ENCODE data around the gene VAV2.
"Not testable (repeated sequence)": the region's sequence is repeated elsewhere in the genome, so short reads cannot be mapped to it uniquely, and the experiment has no call there.

The VAV2 gene

GRCh38 chr9:133917375-133917774 is 74.7 kb downstream of the VAV2 start:
- DNase-seq (ENCODE audit: low read depth, low spot score): peak; percentile 30

DNA sequence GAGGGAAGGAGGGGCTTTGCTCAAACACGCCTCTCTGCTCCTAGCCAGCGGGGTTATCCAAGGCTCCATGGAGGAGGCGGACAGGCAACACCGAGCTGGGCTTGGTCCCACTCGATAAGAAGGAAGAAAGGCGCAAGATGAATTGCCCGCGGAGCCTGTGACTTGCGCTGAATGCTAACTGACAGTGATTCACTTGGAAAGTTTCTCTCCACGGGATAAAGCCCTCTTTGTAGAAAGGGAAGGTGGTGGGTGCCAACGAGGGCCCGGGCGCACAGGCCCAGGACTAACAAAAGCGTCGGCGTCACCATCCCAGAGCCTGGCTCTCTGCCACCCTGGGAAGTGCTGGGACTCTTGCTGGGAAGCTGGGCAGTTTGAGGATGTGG is 76.0 kb downstream of the VAV2 start:
- DNase-seq (ENCODE audit: low read depth, low spot score): peak; percentile 94

DNA sequence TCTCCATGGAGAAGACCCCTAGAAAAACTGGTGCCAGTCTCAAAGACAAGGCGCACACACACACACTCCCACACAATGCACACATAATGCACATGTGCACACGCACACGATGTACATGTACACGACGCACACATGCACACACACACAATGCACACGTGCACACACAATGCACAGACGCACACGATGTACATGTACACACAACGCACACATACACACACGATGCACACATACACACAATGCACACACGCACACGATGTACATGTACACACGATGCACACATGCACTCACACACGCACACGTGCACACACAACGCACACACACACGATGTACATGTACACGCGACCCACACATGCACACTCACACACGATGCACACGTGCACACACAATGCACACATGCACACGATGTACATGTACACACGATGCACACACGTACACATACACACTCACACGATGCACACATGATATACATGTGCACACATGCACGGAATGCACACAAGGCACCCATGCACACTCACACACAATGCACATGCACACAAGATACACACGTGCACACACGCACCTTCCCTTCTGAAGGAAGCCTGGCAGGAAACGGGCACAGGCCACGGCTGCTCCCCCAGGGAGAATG is 76.5 kb downstream of the VAV2 start:
- DNase-seq (ENCODE audit: low read depth, low spot score): no peak

DNA sequence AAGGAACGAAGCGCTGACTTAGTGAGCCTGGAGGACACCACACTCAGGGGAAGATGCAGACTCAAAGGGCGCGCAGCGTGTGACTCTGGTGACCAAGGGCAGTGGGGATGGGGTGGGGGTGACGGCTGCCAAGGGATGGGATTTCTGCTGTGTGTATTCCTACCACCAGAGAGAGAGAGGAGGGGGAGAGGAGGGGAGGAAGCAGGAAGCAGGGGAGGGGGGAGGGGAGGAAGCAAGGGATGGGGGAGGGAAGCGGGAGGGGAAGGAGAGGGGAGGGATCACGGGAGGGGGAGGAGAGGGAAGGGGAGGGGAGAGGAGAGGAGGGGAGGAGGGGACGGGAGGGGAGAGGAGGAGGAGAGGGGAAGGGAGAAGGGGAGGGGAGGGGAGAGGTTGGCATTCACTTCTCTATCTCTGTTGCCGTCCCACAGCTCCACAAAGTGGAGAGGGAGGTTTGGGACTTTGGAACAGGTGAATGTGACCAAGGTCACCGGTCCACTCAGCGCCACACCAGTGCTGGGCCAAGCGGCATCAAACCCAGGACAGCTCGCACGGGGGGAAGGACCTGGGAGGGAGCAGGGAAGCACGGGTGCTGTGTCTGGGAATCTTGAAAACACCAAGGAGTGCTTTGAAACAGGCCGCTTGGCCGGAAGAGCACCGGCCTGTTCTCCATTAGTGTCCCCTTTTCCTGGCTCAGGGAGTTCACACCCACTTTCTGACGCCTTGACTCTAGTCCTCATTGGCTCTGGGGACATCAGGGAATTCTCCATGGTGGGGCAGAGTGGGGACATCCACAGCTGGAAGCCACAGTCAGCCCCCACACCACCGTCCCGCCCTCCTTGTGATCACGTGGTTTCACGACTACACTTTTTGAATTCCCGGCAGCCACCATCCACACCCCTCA is 77.4 kb downstream of the VAV2 start:
- DNase-seq (ENCODE audit: low read depth, low spot score): no peak

DNA sequence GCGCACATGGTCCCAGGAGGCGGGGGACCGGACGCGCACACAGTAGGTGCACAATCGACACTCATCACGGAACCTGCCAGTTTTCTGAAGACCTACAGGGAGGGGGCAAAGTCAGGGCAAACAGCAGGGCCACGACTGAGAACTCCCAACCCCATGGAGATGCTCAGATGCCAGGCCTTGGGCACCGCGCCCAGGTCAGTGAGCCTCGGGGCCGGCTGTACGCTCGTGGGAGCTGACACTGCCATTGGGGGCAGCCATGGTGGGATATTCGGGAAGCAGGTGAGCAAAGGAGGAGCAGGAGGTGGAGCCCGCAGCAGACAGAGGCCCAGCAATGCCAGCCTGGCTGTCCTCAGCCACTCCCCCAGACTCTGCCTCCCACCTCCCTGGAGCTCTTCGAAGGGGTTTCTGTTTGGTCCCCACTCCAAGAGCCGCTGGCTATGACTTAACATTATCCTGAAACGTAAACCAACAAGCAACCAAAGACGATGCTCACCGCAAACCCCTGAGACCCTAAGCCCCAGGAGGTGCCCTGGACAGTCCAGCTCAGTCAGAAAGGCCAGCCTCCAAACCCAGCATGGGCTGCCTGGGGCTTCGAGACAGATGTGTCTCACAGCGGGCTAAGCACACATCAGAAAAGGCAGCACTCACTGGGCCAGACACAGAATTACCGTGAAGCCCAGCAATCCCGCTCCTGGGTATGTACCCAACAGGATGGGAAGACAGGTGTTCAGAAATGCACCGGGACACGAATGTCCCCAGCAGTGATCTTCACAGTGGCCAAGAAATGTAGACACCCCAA is 78.4 kb downstream of the VAV2 start:
- no peak for DNase-seq (ENCODE audit: low read depth, low spot score)

DNA sequence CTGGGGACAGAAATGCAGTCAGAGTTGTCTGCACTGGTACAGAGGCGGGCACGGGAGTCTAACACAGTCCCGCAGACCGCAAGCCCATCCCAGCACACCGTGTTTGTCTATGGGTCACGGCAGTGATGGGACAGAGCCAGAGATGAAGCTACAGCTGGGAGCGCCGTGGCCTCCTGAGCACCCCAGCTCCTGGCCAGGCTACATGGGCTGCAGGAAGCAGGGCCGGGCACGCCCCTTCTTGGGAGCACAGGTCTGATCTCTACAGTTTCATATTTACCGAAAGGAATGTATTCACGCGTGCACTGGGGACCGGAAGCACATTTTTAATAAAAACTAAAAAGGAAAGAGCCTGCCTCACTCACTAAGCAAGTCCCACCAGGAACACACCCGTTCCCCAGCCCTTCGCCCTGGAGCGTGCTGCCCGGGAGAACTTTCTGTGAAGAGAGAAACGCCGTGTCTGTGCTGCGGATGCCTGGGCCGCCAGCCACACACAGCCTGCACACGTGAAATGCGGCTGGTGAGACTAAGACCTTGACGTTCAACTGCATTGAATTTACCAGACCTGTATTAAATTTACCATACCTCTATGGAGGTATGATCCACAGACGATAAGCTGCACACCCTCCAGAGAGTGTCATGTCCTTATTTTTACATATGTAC is 81.1 kb downstream of the VAV2 start:
- no peak for DNase-seq (ENCODE audit: low read depth, low spot score)

GRCh38 chr9:133906932-133907910 is 84.9 kb downstream of the VAV2 start:
- DNase-seq (ENCODE audit: low read depth, low spot score): peak; percentile 41

- DNase-seq (ENCODE audit: low read depth, low spot score): no peak
Measured at GRCh38 chr9:133906218-133906617, 85.9 kb downstream of the VAV2 start.

DNA sequence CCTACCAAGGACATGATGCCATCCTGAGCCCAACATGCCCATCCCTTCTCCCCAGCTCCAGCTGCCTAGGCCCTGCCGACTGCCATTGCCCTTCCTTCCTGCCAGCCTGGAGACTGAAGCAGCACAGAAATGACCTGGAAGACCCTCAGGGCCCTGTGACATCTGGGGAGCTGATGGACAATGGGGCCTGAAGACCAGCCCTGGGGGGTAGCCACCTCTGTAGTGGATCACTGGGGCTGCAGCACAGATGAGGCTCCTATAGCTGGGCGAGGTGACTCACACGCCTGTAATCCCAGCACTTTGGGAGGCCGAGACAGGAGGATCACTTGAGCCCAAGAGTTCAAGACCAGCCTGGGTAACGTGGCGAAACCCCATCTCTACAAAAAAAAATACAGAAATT is 86.6 kb downstream of the VAV2 start:
- DNase-seq (ENCODE audit: low read depth, low spot score): no peak

DNA sequence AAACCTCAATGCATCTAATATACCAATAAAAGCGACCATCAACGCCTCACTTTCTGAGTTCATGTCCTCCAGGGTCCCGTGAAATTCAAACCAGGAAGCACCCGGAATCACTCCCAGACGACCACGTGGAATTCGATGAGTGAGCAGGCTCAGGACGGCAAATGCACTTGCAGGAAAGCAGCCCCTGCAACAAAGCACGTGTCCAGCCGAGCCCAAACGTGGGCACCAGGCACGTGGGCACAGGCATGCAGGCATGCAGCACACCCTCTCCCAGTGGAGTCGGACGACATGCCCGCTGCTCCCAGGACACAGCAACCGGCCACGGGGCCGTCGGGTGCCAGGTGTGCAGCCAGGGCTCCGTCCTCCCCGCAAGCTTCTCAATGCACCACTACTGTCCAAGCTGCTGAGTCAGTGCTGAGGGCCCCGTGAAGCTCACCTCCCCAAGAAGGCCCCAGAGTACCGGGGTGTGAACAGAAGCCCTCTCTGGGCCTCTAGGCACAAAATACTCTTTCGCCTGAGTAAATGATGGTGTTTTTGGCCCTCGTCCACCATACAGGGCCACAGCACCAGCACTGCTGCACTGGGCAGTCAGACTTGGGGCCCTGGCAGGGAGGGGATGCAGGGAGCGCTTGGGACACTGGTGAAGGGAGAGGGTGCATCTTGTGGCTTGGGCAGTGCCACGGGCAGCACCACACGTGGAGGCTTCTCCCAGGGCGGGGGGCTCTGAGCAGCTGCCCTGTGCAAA is 87.6 kb downstream of the VAV2 start:
- peak; percentile 72 for DNase-seq (ENCODE audit: low read depth, low spot score)

DNA sequence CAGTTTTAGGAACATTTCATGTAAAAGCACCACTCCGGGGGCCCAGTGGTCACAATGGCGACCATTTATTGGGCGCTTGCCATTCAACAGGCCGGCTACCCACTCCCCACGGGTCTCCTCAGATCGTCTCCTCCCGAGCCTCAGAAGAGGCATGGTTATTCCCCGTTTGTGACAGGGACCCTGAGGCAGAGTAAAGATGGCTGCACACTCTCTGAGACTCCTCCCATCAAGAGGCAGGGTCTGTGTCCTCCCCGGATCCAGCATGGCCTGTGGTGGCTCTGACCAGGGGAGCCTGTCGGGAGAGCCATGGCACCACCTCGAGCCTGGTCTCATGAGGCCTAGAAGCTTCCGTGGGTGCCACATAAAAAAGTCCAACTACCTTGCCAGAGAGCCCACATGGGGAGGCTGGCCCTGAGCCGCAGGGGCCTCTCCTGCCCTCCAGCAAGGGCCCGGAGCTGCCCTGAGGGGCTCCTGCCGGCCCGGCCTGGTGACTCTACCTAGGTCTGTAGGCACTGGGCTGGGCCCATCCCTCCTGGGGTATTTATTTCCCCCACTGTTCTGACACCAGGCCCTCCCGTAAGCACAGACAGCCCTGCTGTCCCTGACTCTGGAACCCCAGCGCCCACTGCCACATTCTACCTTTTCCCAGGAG is 90.8 kb downstream of the VAV2 start:
- no peak for DNase-seq (ENCODE audit: low read depth, low spot score)

GRCh38 chr9:133897675-133898074 is 94.4 kb downstream of the VAV2 start:
- no peak for DNase-seq (ENCODE audit: low read depth, low spot score)

- not testable (repeated sequence) for DNase-seq (ENCODE audit: low read depth, low spot score)
Measured at GRCh38 chr9:133896007-133896406, 96.1 kb downstream of the VAV2 start.

DNA sequence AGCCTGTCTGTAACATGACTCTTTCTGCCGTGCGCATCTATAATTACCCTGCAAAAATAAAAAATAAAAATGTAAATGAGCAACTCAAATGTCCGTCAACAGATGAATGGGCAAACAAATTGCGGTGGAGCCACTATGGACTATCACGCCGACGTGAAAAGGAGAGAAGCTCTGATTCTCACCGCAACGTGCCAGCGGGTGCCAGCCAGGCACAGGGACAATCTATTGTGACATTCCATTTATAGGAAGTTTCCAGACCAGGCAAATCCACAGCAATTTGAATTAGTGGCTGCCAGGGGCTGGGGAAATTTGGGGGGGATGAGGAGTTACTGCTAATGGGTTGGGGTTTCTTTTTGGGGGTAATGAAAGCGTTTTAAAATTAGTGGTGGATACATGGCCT is 96.8 kb downstream of the VAV2 start:
- DNase-seq (ENCODE audit: low read depth, low spot score): no peak

DNA sequence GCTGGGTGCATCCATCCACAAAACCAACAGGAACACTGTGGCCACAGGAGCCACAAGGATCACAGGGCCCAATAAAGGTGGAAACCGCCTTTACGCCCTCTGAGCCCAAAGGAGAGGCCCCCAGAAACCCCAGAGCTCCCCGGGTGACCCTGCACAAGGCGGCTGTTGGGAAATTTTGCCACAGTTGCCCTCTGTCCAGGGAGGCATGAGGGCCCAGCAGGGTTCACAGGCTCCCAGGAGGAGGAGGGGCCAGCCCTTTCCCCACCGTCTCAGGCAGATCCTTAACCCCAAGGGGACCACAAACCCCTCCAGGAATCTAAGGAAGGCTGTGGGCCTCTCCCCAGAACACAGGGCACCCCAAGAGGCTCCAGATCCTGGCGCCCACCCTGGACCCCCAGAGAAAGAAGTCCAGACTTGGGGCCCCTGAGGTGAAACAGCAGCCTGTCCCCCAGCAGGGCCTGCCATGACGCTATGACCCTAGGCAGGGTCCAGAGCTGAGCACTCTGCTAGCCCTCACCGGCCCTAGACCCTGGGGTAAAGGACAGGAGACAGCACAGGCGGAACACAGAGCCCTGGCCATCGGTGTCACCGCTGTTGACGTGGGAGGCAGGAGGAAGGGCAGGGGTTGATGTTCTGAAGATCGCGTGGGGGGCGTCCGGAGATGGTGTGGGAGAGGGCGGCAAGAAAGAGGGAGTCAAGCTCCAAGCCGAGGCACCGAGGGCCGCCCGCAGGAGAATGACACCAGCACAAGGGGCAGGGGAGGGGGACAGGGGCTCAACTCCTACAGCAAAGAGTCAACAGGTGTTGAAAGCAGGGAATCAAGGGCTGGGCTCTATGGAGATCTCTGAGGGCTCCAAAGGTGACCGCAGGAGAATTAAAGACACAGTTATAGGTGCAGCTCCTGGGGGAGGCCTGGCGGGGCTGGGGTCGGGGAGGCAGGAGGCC is 97.5 kb downstream of the VAV2 start:
- DNase-seq (ENCODE audit: low read depth, low spot score): no peak

- DNase-seq (ENCODE audit: low read depth, low spot score): no peak
Measured at GRCh38 chr9:133893191-133893994, 98.7 kb downstream of the VAV2 start.

DNA sequence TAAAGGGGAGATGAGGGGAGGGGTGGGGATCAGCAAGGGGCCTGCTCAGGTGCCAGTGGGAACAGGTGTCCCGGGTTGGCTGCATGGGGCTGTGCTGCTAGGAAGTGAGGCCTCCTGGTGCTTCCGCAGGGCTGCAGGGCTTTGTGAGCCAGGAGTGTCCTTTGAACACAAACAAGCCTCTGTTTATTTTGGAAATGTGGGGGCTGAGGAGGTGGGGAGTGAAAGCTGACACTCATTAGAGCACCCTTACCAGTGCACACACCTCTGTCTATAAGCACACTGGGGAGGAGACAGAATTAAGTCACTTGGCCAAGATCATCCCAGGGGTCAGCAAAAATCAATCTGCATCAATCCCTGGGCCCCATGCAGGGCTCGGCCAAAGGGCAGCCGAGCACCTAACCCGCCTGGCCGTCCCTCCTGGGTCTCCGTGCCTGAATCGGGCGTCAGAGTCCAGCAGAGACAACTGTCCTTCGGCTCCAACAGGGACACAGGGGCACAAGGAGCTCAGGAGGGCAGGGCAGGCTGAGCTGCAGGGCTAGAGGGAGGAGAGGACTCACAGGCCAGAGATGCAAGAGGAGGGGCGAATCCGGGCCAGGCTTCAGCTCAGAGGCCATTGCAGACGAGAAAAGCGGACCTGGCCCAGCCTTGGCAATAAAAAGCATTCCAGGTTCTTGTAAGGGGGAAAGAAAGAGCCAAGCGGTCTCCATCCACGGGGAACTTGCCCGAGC is 99.8 kb downstream of the VAV2 start:
- no peak for DNase-seq (ENCODE audit: low read depth, low spot score)

Data from astrocyte of the hippocampus (primary cell).